VCaP (cell line): ENCODE results near the gene CNTNAP1.

Experiments
- H3K27ac ChIP-seq: fragments of 450-650 bp; 2 replicates; pipeline ENCODE4 v1.5.1; 2017
- TF ChIP-seq, protein P1 (sequence below): fragments of 450-650 bp; conservative IDR thresholded peaks from 2 replicates; pipeline ENCODE4 v1.5.1; 2017; ENCODE audit warnings: mild to moderate bottlenecking, moderate library complexity

The CNTNAP1 gene

DNA sequence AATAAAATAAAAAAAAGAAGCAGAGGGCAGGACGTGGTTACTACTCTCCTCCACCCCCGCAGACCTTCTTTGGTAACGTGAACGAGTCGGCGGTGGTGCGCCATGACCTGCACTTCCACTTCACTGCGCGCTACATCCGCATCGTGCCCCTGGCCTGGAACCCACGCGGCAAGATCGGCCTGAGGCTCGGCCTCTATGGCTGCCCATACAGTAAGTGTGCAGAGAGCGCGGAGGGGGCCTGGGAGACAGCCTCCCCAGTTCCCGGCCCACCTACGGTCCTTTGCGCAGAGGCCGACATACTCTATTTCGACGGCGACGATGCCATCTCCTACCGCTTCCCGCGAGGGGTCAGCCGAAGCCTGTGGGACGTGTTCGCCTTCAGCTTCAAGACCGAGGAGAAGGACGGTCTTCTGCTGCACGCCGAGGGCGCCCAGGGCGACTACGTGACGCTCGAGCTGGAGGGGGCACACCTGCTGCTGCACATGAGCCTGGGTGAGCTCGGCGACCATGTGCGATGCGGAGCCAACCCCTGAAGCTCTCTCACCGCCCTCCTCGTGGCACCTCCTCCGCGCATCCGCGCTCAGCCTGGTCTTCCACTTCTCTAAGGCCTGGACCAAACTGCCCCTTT lies 2.7 kb downstream of the CNTNAP1 start:
- TF ChIP-seq, protein P1, sequence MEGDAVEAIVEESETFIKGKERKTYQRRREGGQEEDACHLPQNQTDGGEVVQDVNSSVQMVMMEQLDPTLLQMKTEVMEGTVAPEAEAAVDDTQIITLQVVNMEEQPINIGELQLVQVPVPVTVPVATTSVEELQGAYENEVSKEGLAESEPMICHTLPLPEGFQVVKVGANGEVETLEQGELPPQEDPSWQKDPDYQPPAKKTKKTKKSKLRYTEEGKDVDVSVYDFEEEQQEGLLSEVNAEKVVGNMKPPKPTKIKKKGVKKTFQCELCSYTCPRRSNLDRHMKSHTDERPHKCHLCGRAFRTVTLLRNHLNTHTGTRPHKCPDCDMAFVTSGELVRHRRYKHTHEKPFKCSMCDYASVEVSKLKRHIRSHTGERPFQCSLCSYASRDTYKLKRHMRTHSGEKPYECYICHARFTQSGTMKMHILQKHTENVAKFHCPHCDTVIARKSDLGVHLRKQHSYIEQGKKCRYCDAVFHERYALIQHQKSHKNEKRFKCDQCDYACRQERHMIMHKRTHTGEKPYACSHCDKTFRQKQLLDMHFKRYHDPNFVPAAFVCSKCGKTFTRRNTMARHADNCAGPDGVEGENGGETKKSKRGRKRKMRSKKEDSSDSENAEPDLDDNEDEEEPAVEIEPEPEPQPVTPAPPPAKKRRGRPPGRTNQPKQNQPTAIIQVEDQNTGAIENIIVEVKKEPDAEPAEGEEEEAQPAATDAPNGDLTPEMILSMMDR = no peak
- H3K27ac ChIP-seq = no peak overlapping the region

DNA sequence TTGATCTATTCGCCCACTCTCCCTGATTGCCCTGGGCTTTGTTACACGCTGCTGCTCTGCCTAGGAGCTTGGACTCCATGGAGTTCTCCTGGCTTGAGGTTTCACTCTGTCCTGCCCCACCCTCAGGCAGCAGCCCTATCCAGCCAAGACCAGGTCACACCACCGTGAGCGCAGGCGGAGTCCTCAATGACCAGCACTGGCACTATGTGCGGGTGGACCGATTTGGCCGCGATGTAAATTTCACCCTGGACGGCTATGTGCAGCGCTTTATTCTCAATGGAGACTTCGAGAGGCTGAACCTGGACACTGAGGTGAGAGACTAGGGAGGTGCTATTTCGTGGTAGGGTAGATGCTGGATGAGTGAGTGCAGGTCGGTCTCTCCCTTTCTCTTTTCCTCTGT lies 3.5 kb downstream of the CNTNAP1 start:
- H3K27ac ChIP-seq = no peak overlapping the region
- TF ChIP-seq, protein P1 = no peak

DNA sequence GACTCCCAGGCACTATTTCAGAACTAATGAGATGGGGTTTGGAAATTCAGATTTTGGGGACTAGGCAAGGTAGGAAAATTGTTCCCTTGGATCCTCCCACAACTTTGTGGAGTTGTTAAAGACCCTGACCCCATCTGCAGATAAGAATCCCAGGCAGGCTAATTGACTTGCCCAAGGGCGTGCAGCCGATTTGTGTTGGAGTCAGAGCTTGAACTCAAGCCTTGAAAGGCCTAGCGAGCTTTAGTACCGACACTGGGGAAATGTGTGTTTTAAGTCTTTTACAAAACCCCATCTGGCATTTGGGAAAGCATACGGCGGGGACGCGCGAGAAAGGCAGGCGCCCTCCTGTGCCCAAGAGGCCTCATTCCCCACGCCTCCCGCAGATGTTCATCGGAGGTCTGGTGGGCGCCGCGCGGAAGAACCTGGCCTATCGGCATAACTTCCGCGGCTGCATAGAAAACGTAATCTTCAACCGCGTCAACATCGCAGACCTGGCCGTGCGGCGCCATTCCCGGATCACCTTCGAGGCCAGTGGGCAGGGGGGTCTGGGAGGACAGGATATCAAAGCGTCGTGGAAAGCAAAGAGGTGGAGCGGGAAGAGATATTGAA lies 4.3 kb downstream of the CNTNAP1 start:
- H3K27ac ChIP-seq = no peak overlapping the region
- TF ChIP-seq, protein P1 = no peak

DNA sequence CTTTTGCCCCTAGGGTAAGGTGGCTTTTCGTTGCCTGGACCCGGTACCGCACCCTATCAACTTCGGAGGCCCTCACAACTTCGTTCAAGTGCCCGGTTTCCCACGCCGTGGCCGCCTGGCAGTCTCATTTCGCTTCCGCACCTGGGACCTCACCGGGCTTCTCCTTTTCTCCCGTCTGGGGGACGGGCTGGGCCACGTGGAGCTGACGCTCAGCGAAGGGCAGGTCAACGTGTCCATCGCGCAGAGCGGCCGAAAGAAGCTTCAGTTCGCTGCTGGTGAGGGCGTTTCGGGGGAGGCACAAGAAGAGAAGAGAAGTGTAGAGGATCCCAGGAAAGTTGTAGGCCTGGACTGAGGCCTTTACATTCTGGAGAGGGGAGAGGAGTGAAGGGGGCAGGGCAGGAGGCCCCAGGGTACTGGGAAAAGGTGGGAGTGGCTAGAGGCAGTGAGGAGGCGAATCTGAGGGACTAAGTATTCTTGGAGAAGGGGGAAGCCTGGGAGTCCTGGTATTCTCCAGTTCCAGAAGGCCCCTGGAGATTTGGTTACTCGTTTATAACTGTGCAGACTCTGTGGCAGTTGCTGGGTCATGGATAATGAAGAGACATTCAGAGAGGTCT lies 5.5 kb downstream of the CNTNAP1 start:
- TF ChIP-seq, protein P1 = no peak
- no peak overlapping the region for H3K27ac ChIP-seq

DNA sequence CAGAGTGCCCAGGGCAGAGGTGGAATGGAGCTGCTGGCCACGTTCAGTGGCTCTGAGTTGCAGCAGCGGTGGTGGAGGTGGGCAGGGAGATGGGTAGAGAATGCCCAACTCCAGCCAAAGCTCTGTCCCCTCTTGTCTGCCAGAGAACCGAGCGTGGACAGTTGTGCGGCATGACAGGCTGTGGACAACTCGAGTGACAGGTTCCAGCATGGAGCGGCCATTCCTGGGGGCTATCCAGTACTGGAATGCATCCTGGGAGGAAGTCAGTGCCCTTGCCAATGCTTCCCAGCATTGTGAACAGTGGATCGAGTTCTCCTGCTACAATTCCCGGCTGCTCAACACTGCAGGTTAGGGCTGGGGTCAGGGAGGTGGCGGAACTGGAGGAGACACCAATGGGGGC lies 8.3 kb downstream of the CNTNAP1 start:
- H3K27ac ChIP-seq = no peak overlapping the region
- TF ChIP-seq, protein P1 = no peak

DNA sequence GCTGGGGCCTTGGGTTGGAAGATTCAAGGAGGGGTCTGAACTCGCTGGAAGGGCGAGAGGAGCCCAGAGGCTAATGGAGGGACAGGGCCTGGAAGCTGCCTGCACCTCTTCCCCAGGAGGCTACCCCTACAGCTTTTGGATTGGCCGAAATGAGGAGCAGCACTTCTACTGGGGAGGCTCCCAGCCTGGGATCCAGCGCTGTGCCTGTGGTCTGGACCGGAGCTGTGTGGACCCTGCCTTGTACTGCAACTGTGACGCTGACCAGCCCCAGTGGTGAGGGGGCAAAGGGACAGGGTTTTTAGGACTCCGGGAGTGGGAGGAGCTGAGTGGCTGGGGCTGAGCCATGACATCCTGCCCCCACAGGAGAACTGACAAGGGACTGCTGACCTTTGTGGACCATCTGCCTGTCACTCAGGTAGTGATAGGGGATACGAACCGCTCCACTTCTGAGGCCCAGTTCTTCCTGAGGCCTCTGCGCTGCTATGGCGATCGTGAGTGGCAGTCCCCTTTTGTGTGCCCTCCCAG lies 8.8 kb downstream of the CNTNAP1 start:
- H3K27ac ChIP-seq = no peak overlapping the region
- TF ChIP-seq, protein P1 = no peak

DNA sequence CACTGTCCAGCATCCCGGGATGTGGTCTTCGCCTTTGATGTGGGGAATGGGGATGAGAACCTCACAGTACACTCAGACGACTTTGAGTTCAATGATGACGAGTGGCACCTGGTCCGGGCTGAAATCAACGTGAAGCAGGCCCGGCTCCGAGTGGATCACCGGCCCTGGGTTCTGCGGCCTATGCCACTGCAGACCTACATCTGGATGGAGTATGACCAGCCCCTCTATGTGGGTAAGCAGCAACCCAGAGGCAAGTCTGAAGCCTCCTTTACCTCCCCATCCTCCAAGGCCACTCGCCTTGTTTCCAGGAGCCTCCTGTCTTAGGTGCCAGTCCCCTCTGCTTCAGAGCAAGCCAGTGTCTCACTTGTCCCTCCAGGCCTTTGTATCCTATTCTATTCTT lies 10.2 kb downstream of the CNTNAP1 start:
- TF ChIP-seq, protein P1 = no peak
- no peak overlapping the region for H3K27ac ChIP-seq
